ENCODE data around the gene CNKSR3.

Gene CNKSR3

DNA sequence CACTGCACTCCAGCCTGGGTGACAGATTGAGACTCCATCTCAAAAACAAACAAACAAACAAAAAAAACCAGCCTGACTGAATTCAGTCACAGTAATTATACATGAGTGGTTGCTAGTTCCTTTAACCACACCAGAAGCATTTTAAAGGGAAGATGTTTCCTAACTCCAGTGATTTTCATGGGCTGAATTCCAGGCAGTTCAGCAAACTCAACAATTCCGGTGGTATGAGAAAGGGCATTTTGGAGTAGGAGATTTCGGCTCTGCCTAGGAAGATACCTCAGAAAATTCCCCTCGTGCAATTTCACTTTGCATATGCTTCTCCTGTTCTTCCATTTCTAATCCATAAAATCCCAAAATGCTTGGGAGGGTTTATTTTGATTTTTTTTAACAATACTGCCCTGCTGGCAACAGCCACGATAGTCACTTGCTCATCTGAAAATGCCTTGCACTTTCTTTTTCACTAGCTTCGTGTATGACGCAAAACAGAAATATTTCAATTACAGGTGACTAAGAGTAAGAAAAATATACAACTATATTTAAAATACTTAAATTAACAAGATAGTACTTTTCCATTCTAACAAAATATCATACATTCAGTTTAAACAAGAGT lies 105.6 kb downstream of the CNKSR3 start:
- Histone ChIP-seq H3K4me2 (ENCODE audit: low read length) (no peak overlapping the region), H3K36me3 (ENCODE audit: insufficient read depth, low read length) (no peaks in the 10 kb centered on the region), H3K4me3 (ENCODE audit: low read depth, low read length, poor library complexity, severe bottlenecking) (no peak overlapping the region), H3F3A (ENCODE audit: insufficient read depth, low read length) (no peaks in the 10 kb centered on the region), H3K9me2 (ENCODE audit: low read depth, low read length) (no peaks in the 10 kb centered on the region), H3K4me1 (ENCODE audit: insufficient read depth, low read length, severe bottlenecking) (no peaks in the 10 kb centered on the region), H3K9ac (ENCODE audit: low read length) (no peak overlapping the region), H2AFZ (ENCODE audit: low read length) (no peak overlapping the region), H4K20me1 (ENCODE audit: insufficient read depth, low read length) (no peaks in the 10 kb centered on the region), H3K9me3 (ENCODE audit: low read length) (no peaks in the 10 kb centered on the region), H3K27ac (ENCODE audit: low read depth, low read length, poor library complexity, severe bottlenecking) (no peak overlapping the region), H3K79me2 (ENCODE audit: insufficient read depth, low read length) (no peaks in the 10 kb centered on the region), H3K27me3 (ENCODE audit: insufficient read depth, low read length) (0 out of 2 replicates have a peak, but pooled peaks cover 7% of the 10 kb centered on the region)
- TF ChIP-seq, protein P1, sequence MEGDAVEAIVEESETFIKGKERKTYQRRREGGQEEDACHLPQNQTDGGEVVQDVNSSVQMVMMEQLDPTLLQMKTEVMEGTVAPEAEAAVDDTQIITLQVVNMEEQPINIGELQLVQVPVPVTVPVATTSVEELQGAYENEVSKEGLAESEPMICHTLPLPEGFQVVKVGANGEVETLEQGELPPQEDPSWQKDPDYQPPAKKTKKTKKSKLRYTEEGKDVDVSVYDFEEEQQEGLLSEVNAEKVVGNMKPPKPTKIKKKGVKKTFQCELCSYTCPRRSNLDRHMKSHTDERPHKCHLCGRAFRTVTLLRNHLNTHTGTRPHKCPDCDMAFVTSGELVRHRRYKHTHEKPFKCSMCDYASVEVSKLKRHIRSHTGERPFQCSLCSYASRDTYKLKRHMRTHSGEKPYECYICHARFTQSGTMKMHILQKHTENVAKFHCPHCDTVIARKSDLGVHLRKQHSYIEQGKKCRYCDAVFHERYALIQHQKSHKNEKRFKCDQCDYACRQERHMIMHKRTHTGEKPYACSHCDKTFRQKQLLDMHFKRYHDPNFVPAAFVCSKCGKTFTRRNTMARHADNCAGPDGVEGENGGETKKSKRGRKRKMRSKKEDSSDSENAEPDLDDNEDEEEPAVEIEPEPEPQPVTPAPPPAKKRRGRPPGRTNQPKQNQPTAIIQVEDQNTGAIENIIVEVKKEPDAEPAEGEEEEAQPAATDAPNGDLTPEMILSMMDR (IDR thresholded peaks at IDR 0.05; ENCODE audit: low read length) = no peak
- TF ChIP-seq EZH2 (IDR thresholded peaks at IDR 0.05; ENCODE audit: borderline replicate concordance, low read length) = no peak

DNA sequence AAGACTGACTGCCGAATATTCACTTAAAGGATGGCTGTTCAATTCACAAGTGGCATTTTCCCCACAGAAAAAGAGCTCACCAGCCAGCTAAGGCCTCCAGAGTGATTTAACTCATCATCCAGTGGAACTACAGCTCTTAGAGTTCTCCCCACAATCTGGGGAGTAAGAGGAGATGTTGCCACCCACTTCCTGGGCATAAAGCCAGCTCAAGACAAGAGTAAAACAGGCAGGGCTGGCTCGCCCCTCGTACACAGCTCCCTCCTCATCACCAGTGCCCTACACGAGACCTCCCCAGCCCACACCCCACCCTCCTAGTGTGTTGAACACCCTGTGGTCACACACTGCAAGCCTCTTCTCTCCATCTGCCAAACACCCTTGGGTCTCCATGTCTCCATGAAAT lies 106.7 kb downstream of the CNKSR3 start:
- no peaks in the 10 kb centered on the region for H3K9me3 ChIP-seq (ENCODE audit: low read length)
- no peak overlapping the region for H3K4me3 ChIP-seq (ENCODE audit: low read depth, low read length, poor library complexity, severe bottlenecking)
- H3F3A ChIP-seq (ENCODE audit: insufficient read depth, low read length) = no peaks in the 10 kb centered on the region
- TF ChIP-seq, protein P1 (IDR thresholded peaks at IDR 0.05; ENCODE audit: low read length) = no peak
- no peak for TF ChIP-seq EZH2 (IDR thresholded peaks at IDR 0.05; ENCODE audit: borderline replicate concordance, low read length)
- H3K4me1 ChIP-seq (ENCODE audit: insufficient read depth, low read length, severe bottlenecking) = no peaks in the 10 kb centered on the region
- H3K4me2 ChIP-seq (ENCODE audit: low read length) = no peak overlapping the region
- H2AFZ ChIP-seq (ENCODE audit: low read length) = no peak overlapping the region
- no peaks in the 10 kb centered on the region for H4K20me1 ChIP-seq (ENCODE audit: insufficient read depth, low read length)
- no peaks in the 10 kb centered on the region for H3K79me2 ChIP-seq (ENCODE audit: insufficient read depth, low read length)
- no peak overlapping the region for H3K9ac ChIP-seq (ENCODE audit: low read length)
- no peak overlapping the region for H3K27ac ChIP-seq (ENCODE audit: low read depth, low read length, poor library complexity, severe bottlenecking)
- no peaks in the 10 kb centered on the region for H3K36me3 ChIP-seq (ENCODE audit: insufficient read depth, low read length)
- 0 out of 2 replicates have a peak, but pooled peaks cover 7% of the 10 kb centered on the region for H3K27me3 ChIP-seq (ENCODE audit: insufficient read depth, low read length)
- H3K9me2 ChIP-seq (ENCODE audit: low read depth, low read length) = no peaks in the 10 kb centered on the region

- Histone ChIP-seq H3K27me3 (ENCODE audit: insufficient read depth, low read length) (0 out of 2 replicates have a peak, but pooled peaks cover 7% of the 10 kb centered on the region), H3K9ac (ENCODE audit: low read length) (no peak overlapping the region), H3F3A (ENCODE audit: insufficient read depth, low read length) (no peaks in the 10 kb centered on the region), H3K4me2 (ENCODE audit: low read length) (no peak overlapping the region), H3K9me2 (ENCODE audit: low read depth, low read length) (no peaks in the 10 kb centered on the region), H3K4me1 (ENCODE audit: insufficient read depth, low read length, severe bottlenecking) (no peaks in the 10 kb centered on the region), H4K20me1 (ENCODE audit: insufficient read depth, low read length) (no peaks in the 10 kb centered on the region), H3K79me2 (ENCODE audit: insufficient read depth, low read length) (no peaks in the 10 kb centered on the region), H3K4me3 (ENCODE audit: low read depth, low read length, poor library complexity, severe bottlenecking) (no peak overlapping the region), H2AFZ (ENCODE audit: low read length) (no peak overlapping the region), H3K36me3 (ENCODE audit: insufficient read depth, low read length) (no peaks in the 10 kb centered on the region), H3K9me3 (ENCODE audit: low read length) (no peaks in the 10 kb centered on the region), H3K27ac (ENCODE audit: low read depth, low read length, poor library complexity, severe bottlenecking) (no peak overlapping the region)
- TF ChIP-seq, protein P1 (IDR thresholded peaks at IDR 0.05; ENCODE audit: low read length) = no peak
- no peak for TF ChIP-seq EZH2 (IDR thresholded peaks at IDR 0.05; ENCODE audit: borderline replicate concordance, low read length)
These were observed 108.3 kb downstream of the CNKSR3 start for GRCh38 chr6:154402081-154402780.
